ENCODE results near the gene DPF3.
A peak's percentile ranks its signal among the peaks of the same experiment; 100 is the strongest.

The DPF3 gene

GRCh38 chr14:72616294-72616693, 277.6 kb downstream of the DPF3 start:
- DNase-seq (ENCODE audit: low spot score) = no peak

GRCh38 chr14:72615451-72616121, 278.3 kb downstream of the DPF3 start:
- DNase-seq (ENCODE audit: low spot score) = no peak

- DNase-seq (ENCODE audit: low spot score) = no peak
These were observed 278.9 kb downstream of the DPF3 start for GRCh38 chr14:72614891-72615415.

- no peak for DNase-seq (ENCODE audit: low spot score)
These were observed 279.5 kb downstream of the DPF3 start for GRCh38 chr14:72614365-72614764.

- DNase-seq (ENCODE audit: low spot score) = no peak
These were observed 280.0 kb downstream of the DPF3 start for GRCh38 chr14:72613975-72614319.

- no peak for DNase-seq (ENCODE audit: low spot score)
These were observed 280.5 kb downstream of the DPF3 start for GRCh38 chr14:72613231-72613974.

GRCh38 chr14:72612041-72612440, 281.9 kb downstream of the DPF3 start:
- no peak for DNase-seq (ENCODE audit: low spot score)

- DNase-seq (ENCODE audit: low spot score) = no peak
These were observed 282.4 kb downstream of the DPF3 start for GRCh38 chr14:72611506-72611905.

GRCh38 chr14:72610831-72611200, 283.1 kb downstream of the DPF3 start:
- DNase-seq (ENCODE audit: low spot score) = no peak

- DNase-seq (ENCODE audit: low spot score) = no peak
These were observed 283.6 kb downstream of the DPF3 start for GRCh38 chr14:72610096-72610830.

- DNase-seq (ENCODE audit: low spot score) = no peak
These were observed 284.5 kb downstream of the DPF3 start for GRCh38 chr14:72609205-72609916.

- peak; percentile 63 for DNase-seq (ENCODE audit: low spot score)
These were observed 285.3 kb downstream of the DPF3 start for GRCh38 chr14:72608391-72609204.

- DNase-seq (ENCODE audit: low spot score) = no peak
These were observed 286.3 kb downstream of the DPF3 start for GRCh38 chr14:72607386-72608130.

GRCh38 chr14:72606879-72607278, 287.0 kb downstream of the DPF3 start:
- DNase-seq (ENCODE audit: low spot score) = no peak

- DNase-seq (ENCODE audit: low spot score) = no peak
These were observed 288.0 kb downstream of the DPF3 start for GRCh38 chr14:72605921-72606220.

- no peak for DNase-seq (ENCODE audit: low spot score)
These were observed 288.6 kb downstream of the DPF3 start for GRCh38 chr14:72605096-72605920.

- no peak for DNase-seq (ENCODE audit: low spot score)
These were observed 289.8 kb downstream of the DPF3 start for GRCh38 chr14:72604133-72604532.

- no peak for DNase-seq (ENCODE audit: low spot score)
These were observed 290.3 kb downstream of the DPF3 start for GRCh38 chr14:72603639-72604038.

- no peak for DNase-seq (ENCODE audit: low spot score)
These were observed 293.2 kb downstream of the DPF3 start for GRCh38 chr14:72600551-72601330.

Data from Ammon's horn (tissue), 1 donor.